Neural cell (in vitro differentiated cells): ENCODE measurements around the gene TMEM119. TPM values are rescaled to one million over a fixed set of nuclear protein-coding genes. Genes with fewer than 3 reads are reported as not detected.

Experiments
- H2AFZ ChIP-seq: fragments of 200-600, 300-800 bp; sonication (generic), shearing (Covaris generic); 2 replicates; pipeline ENCODE4 v1.6.0; 2014; ENCODE audit warnings: low read depth, mild to moderate bottlenecking, antibody characterized with exemption, low read length, moderate library complexity
- H3F3A ChIP-seq: fragments of 200-600 bp; shearing (Covaris generic); 2 replicates; pipeline ENCODE4 v1.6.1; 2016; ENCODE audit warnings: mild to moderate bottlenecking, moderate library complexity, mixed read lengths, antibody characterized with exemption, low read length; ENCODE audit not compliant: insufficient read depth, poor library complexity, severe bottlenecking
- H3K27ac ChIP-seq: fragments of 200-600, 300-800 bp; sonication (generic), shearing (Covaris generic); 2 replicates; pipeline ENCODE4 v1.5.1; 2014; ENCODE audit warnings: mild to moderate bottlenecking, low read length, moderate library complexity
- H3K27me3 ChIP-seq: fragments of 300-800, 200-600 bp; sonication (generic), shearing (Covaris generic); 2 replicates; pipeline ENCODE4 v1.6.0; 2014; ENCODE audit warnings: mild to moderate bottlenecking, low read depth, low read length, moderate library complexity; ENCODE audit not compliant: insufficient read depth
- H3K36me3 ChIP-seq: fragments of 300-800, 200-600 bp; sonication (generic), shearing (Covaris generic); 2 replicates; pipeline ENCODE4 v1.5.1; 2014; ENCODE audit warnings: mild to moderate bottlenecking, antibody characterized with exemption, low read length, moderate library complexity; ENCODE audit not compliant: insufficient read depth
- H3K4me2 ChIP-seq: fragments of 300-800, 200-600 bp; sonication (generic), shearing (Covaris generic); 2 replicates; pipeline ENCODE4 v1.6.0; 2014; ENCODE audit warnings: mild to moderate bottlenecking, low read length
- H3K4me3 ChIP-seq: fragments of 300-800, 200-600 bp; sonication (generic), shearing (Covaris generic); 2 replicates; pipeline ENCODE4 v1.5.1; 2014; ENCODE audit warnings: mild to moderate bottlenecking, low read length, moderate library complexity
- H3K79me2 ChIP-seq: fragments of 200-600 bp; shearing (Covaris generic); replicated peaks from 2 replicates; pipeline ENCODE4 v1.6.0; 2014; ENCODE audit warnings: mild to moderate bottlenecking, low read length, moderate library complexity; ENCODE audit not compliant: insufficient read depth
- H3K9ac ChIP-seq: fragments of 300-800, 200-600 bp; sonication (generic), shearing (Covaris generic); 2 replicates; pipeline ENCODE4 v1.6.1; 2016; ENCODE audit warnings: mild to moderate bottlenecking, low read length, mixed read lengths
- H3K9me2 ChIP-seq: fragments of 200-600 bp; shearing (Covaris generic); 2 replicates; pipeline ENCODE4 v1.6.1; 2016; ENCODE audit warnings: mild to moderate bottlenecking, low read length, mixed read lengths; ENCODE audit not compliant: insufficient read depth
- H3K9me3 ChIP-seq: fragments of 200-600, 300-800 bp; sonication (generic), shearing (Covaris generic); 2 replicates; pipeline ENCODE4 v1.6.1; 2016; ENCODE audit warnings: mild to moderate bottlenecking, mixed run types, low read length, moderate library complexity, mixed read lengths
- H4K20me1 ChIP-seq: fragments of 200-600 bp; shearing (Covaris generic); 2 replicates; pipeline ENCODE4 v1.6.1; 2016; ENCODE audit warnings: mild to moderate bottlenecking, mixed run types; ENCODE audit not compliant: insufficient read depth
- CTCF ChIP-seq: fragments of 450-650 bp; IDR thresholded peaks from 2 replicates; pipeline ENCODE4 v1.5.1; 2014; ENCODE audit warnings: antibody characterized with exemption, mild to moderate bottlenecking, moderate library complexity; ENCODE audit not compliant: poor library complexity, severe bottlenecking
- EP300 ChIP-seq: fragments of 450-650 bp; conservative IDR thresholded peaks from 2 replicates; pipeline ENCODE4 v1.6.1; 2014; ENCODE audit warnings: antibody characterized with exemption, mild to moderate bottlenecking, moderate library complexity; ENCODE audit not compliant: poor library complexity, severe bottlenecking
- EZH2 ChIP-seq: fragments of 200-600, 300-800 bp; shearing (Covaris generic), sonication (generic); IDR thresholded peaks from 2 replicates; pipeline ENCODE4 v1.6.1; 2014; ENCODE audit warnings: antibody characterized with exemption, low read length, borderline replicate concordance, mild to moderate bottlenecking; ENCODE audit not compliant: insufficient read depth, poor library complexity, severe bottlenecking
- MXI1 ChIP-seq: fragments of 450-650 bp; conservative IDR thresholded peaks from 2 replicates; pipeline ENCODE4 v1.6.1; 2014; ENCODE audit warnings: antibody characterized with exemption, mild to moderate bottlenecking; ENCODE audit not compliant: poor library complexity, severe bottlenecking
- POLR2AphosphoS5 ChIP-seq: IDR thresholded peaks from 2 replicates; pipeline ENCODE4 v1.6.1; 2012
- RAD21 ChIP-seq: fragments of 450-650 bp; conservative IDR thresholded peaks from 2 replicates; pipeline ENCODE4 v1.6.1; 2014; ENCODE audit warnings: antibody characterized with exemption, mild to moderate bottlenecking, moderate library complexity
- REST ChIP-seq: IDR thresholded peaks from 2 replicates; pipeline ENCODE4 v1.6.1; 2012; ENCODE audit warnings: borderline replicate concordance
- SMC3 ChIP-seq: fragments of 450-650 bp; conservative IDR thresholded peaks from 2 replicates; pipeline ENCODE4 v1.6.1; 2014; ENCODE audit warnings: antibody characterized with exemption, mild to moderate bottlenecking, moderate library complexity; ENCODE audit not compliant: poor library complexity
- TAF1 ChIP-seq: IDR thresholded peaks from 2 replicates; pipeline ENCODE4 v1.6.1; 2012; ENCODE audit warnings: low read depth
- polyA minus RNA-seq: library from RNA; depleted of rRNA, polyadenylated mRNA; stranded (reverse); fragments of >200 nt; gene quantifications from 2 replicates; pipeline ENCODE4 v1.2.3, GENCODE V29; 2014
- polyA plus RNA-seq: library from polyadenylated mRNA; depleted of rRNA; stranded (reverse); fragments of >200 nt; gene quantifications from 2 replicates; pipeline ENCODE4 v1.2.3, GENCODE V29; 2014

TMEM119 gene
- polyA plus RNA-seq: not detected in 2 replicates
- polyA minus RNA-seq: not detected in 2 replicates

- Histone ChIP-seq H3K27me3 (no peaks in the 10 kb centered on the region), H3K4me2 (no peak within 1 kb of the TSS), H3K9me2 (no peaks in the 10 kb centered on the region), H2AFZ (no peak within 1 kb of the TSS), H4K20me1 (no peaks in the 10 kb centered on the region), H3F3A (no peaks in the 10 kb centered on the region), H3K27ac (no peak within 1 kb of the TSS), H3K9me3 (no peaks in the 10 kb centered on the region), H3K9ac (no peak within 1 kb of the TSS), H3K4me3 (no peak within 1 kb of the TSS), H3K79me2 (no peaks in the 10 kb centered on the region), H3K36me3 (no peaks in the 10 kb centered on the region)
- TF ChIP-seq CTCF (no peak), EP300 (no peak), RAD21 (no peak), REST (no peak), SMC3 (no peak), MXI1 (no peak), TAF1 (no peak), POLR2AphosphoS5 (no peak), EZH2 (no peak)
Observed at GRCh38 chr12:108597559-108598471, at the start of gene TMEM119. TMEM119 (minus strand) TSS chr12:108598084; CDS start chr12:108592383, 5,701 bp downstream.

GRCh38 chr12:108646600-108647579, 49.0 kb upstream of the TMEM119 start:
- H4K20me1 ChIP-seq: no peaks in the 10 kb centered on the region
- no peak overlapping the region for H3K27ac ChIP-seq

More at GRCh38 chr12:108646600-108647579, 49.0 kb upstream of the TMEM119 start:
- TF ChIP-seq EP300 (no peak), MXI1 (no peak), POLR2AphosphoS5 (no peak), CTCF (no peak), REST (no peak), EZH2 (no peak), TAF1 (no peak), SMC3 (no peak), RAD21 (no peak)
- Histone ChIP-seq H3F3A (no peaks in the 10 kb centered on the region), H3K4me2 (no peak overlapping the region), H3K79me2 (no peaks in the 10 kb centered on the region), H3K36me3 (peaks cover 12% of the 10 kb centered on the region), H2AFZ (no peak overlapping the region), H3K9me3 (no peaks in the 10 kb centered on the region), H3K27me3 (no peaks in the 10 kb centered on the region), H3K4me3 (no peak overlapping the region), H3K9me2 (no peaks in the 10 kb centered on the region), H3K9ac (no peak overlapping the region)
